Mammary epithelial cell (primary cell): ENCODE data around the gene DOCK2.

Source experiments
- EZH2 ChIP-seq: IDR thresholded peaks from 2 replicates; pipeline ENCODE4 v1.6.1; 2012; ENCODE audit warnings: low read length, inconsistent platforms, borderline replicate concordance
- TF ChIP-seq, protein P1 (sequence below), 2 donors: IDR thresholded peaks in 1 of 2; conservative IDR thresholded peaks in 1 of 2; 2 replicates each; pipeline ENCODE4 v1.5.1; 2011 to 2012; ENCODE audit warnings: inconsistent platforms in 2 of 2, low read length in 2 of 2, mild to moderate bottlenecking in 2 of 2, control low read depth in 1 of 2, low read depth in 1 of 2; ENCODE audit not compliant: insufficient read depth in 1 of 2; ENCODE audit errors: extremely low read depth in 1 of 2

DNA sequence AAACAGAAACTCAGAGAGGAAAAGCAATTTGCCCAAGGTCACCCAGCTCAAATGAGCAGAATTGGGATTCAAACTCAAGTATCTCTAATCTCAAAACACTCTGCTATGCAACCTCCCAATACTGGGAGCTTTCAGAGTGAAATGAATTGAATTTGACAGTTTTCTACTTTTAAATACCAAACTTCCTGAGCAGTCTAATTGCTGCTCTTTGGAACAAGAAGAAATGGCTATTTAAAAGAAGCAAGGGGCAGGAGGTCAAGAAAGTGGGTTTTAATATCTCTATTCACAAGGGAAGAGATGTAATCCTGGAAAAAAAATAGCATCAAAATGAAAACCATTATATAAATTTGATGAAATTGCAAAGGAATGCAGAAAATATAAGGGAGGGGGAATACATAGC is 200.6 kb downstream of the DOCK2 start:
- TF ChIP-seq, protein P1, sequence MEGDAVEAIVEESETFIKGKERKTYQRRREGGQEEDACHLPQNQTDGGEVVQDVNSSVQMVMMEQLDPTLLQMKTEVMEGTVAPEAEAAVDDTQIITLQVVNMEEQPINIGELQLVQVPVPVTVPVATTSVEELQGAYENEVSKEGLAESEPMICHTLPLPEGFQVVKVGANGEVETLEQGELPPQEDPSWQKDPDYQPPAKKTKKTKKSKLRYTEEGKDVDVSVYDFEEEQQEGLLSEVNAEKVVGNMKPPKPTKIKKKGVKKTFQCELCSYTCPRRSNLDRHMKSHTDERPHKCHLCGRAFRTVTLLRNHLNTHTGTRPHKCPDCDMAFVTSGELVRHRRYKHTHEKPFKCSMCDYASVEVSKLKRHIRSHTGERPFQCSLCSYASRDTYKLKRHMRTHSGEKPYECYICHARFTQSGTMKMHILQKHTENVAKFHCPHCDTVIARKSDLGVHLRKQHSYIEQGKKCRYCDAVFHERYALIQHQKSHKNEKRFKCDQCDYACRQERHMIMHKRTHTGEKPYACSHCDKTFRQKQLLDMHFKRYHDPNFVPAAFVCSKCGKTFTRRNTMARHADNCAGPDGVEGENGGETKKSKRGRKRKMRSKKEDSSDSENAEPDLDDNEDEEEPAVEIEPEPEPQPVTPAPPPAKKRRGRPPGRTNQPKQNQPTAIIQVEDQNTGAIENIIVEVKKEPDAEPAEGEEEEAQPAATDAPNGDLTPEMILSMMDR (conservative IDR thresholded peaks at IDR 0.05 in 1 of 2, IDR thresholded peaks at IDR 0.05 in 1 of 2; ENCODE audit: extremely low read depth in 1 of 2, insufficient read depth in 1 of 2, low read depth in 1 of 2, low read length in 2 of 2) = no peak
- TF ChIP-seq EZH2 = no peak
